ENCODE measurements around the gene NEU4. TPM values are rescaled to one million over a fixed set of nuclear protein-coding genes. Genes with fewer than 3 reads are reported as not detected.
"Not testable (repeated sequence)": the region's sequence is repeated elsewhere in the genome, so short reads cannot be mapped to it uniquely, and the experiment has no call there.

The NEU4 gene
- polyA plus RNA-seq, 2 donors, result 0.04 TPM; not detected in 1

DNA sequence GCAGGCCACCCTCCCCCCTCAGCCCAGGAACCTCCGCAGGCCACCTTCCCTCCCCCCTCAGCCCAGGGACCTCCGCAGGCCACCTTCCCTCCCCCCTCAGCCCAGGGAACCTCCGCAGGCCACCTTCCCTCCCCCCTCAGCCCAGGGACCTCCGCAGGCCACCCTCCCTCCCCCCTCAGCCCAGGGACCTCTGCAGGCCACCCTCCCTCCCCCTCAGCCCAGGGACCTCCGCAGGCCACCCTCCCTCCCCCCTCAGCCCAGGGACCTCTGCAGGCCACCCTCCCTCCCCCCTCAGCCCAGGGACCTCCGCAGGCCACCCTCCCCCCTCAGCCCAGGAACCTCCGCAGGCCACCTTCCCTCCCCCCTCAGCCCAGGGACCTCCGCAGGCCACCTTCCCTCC lies 2.8 kb upstream of the NEU4 start:
- H3K4me3 ChIP-seq (ENCODE audit: low read depth in 1 of 2, low read length in 2 of 2); H3K27ac ChIP-seq (ENCODE audit: low read depth in 2 of 2, low read length in 1 of 2); H3K9me3 ChIP-seq (ENCODE audit: control insufficient read depth in 2 of 2, insufficient read depth in 1 of 2, low read depth in 1 of 2, low read length in 1 of 2); H3K36me3 ChIP-seq (ENCODE audit: control insufficient read depth in 2 of 2, insufficient read depth in 2 of 2, low read length in 1 of 2); H3K27me3 ChIP-seq (ENCODE audit: control insufficient read depth in 1 of 2, insufficient read depth in 2 of 2, low read length in 2 of 2): not testable (repeated sequence)
- H3K4me1 ChIP-seq (ENCODE audit: control insufficient read depth in 2 of 2, insufficient read depth in 2 of 2, low read length in 1 of 2), result peaks cover 10 to 15% of the 10 kb centered on the region in 2 donors
- WGBS, 2 donors, result 40 to 41% methylated on average over 1 to 3 of the region's 8 CpGs

DNA sequence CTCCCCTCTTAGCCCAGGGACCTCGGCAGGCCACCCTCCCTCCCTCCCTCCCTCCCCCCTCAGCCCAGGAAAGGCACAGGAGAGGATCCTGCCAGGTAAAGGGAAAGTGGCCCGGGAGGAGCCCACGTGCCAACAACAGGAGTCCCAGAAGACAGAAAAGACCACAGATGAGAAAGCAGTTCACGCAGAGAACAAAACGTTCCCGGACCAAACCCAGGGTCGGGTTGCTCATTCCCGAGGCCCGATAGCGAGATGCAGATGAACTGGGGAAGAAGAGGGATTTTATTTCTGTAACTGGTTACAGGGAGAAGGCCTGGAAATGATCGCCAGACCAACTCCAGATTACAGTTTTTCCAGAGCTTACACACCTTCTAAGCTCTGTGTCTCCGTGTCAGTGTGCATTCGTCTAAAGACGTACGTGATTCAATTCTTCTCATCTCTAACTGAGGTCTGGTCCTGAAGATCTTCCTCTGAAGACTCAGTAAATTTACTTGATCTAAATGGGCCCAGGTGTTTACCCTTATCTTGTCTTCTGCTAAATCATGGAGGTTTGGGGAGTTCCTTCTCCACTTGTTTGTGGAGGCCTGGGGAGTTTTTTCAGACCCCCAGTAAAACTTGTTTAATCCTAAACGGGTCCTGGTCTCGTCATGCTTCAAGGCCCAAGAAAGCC lies 807 bp upstream of the NEU4 start:
- Histone ChIP-seq H3K4me1 (ENCODE audit: control insufficient read depth in 2 of 2, insufficient read depth in 2 of 2, low read length in 1 of 2) (peaks cover 9 to 13% of the 10 kb centered on the region in 2 donors), H3K9me3 (ENCODE audit: control insufficient read depth in 2 of 2, insufficient read depth in 1 of 2, low read depth in 1 of 2, low read length in 1 of 2) (no peaks in the 10 kb centered on the region), H3K4me3 (ENCODE audit: low read depth in 1 of 2, low read length in 2 of 2) (no peak overlapping the region), H3K27ac (ENCODE audit: low read depth in 2 of 2, low read length in 1 of 2) (no peak overlapping the region), H3K27me3 (ENCODE audit: control insufficient read depth in 1 of 2, insufficient read depth in 2 of 2, low read length in 2 of 2) (no peaks in the 10 kb centered on the region), H3K36me3 (ENCODE audit: control insufficient read depth in 2 of 2, insufficient read depth in 2 of 2, low read length in 1 of 2) (no peaks in the 10 kb centered on the region)
- 71 to 74% methylated on average over 16 to 17 of the region's 17 CpGs for WGBS, 2 donors

DNA sequence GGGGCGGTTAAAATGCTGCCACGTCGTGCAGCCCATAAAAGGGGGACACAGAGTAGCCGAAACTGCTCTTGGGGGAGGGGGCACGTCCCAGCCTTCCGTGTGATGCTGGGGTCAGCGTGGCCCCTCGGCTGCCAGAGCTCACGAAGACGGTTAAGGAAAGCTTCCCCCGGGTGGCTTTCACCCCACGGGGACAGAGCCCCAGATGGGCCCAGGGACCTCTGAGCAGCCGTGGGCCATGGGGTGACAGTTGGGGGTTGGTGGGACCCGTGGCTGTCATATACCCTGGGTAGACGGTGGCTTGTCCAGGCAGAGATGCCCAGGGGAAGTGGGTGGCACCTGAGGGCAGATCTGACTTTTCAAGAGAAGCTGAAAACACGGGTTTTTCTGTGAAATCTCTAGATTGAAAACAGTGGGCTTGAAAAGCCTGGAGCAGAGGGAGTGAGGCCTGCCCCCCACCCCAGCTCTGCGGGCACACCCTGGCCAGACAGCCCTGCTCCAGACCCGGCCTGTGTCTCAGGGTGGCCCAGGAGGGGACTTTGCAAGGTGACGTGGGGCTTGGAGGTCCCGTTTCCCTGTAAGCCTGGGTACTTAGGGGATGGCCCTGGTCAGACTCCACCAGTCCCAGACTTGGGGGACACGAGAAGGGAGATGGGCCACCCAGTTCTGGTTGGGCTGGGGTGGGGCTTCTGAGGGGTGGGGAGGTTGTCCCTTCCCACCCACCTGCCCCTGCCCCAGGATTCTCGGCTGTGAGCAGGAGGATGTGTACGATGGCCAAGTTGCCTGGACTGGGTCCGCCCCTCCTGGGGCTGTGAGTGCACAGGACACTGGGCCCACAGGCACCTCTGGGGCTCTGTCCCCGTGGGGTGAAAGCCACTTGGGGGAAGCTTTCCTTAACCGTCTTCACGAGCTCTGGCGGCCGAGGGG lies 652 bp downstream of the NEU4 start:
- no peak overlapping the region for H3K27ac ChIP-seq (ENCODE audit: low read depth in 2 of 2, low read length in 1 of 2)
- H3K4me3 ChIP-seq (ENCODE audit: low read depth in 1 of 2, low read length in 2 of 2), result no peak overlapping the region
- 79 to 80% methylated on average over 29 of the region's 29 CpGs for WGBS, 2 donors
- no peaks in the 10 kb centered on the region for H3K27me3 ChIP-seq (ENCODE audit: control insufficient read depth in 1 of 2, insufficient read depth in 2 of 2, low read length in 2 of 2)
- H3K36me3 ChIP-seq (ENCODE audit: control insufficient read depth in 2 of 2, insufficient read depth in 2 of 2, low read length in 1 of 2), result no peaks in the 10 kb centered on the region
- peaks cover under 1 to 2% of the 10 kb centered on the region in 2 donors for H3K4me1 ChIP-seq (ENCODE audit: control insufficient read depth in 2 of 2, insufficient read depth in 2 of 2, low read length in 1 of 2)
- H3K9me3 ChIP-seq (ENCODE audit: control insufficient read depth in 2 of 2, insufficient read depth in 1 of 2, low read depth in 1 of 2, low read length in 1 of 2), result no peaks in the 10 kb centered on the region

DNA sequence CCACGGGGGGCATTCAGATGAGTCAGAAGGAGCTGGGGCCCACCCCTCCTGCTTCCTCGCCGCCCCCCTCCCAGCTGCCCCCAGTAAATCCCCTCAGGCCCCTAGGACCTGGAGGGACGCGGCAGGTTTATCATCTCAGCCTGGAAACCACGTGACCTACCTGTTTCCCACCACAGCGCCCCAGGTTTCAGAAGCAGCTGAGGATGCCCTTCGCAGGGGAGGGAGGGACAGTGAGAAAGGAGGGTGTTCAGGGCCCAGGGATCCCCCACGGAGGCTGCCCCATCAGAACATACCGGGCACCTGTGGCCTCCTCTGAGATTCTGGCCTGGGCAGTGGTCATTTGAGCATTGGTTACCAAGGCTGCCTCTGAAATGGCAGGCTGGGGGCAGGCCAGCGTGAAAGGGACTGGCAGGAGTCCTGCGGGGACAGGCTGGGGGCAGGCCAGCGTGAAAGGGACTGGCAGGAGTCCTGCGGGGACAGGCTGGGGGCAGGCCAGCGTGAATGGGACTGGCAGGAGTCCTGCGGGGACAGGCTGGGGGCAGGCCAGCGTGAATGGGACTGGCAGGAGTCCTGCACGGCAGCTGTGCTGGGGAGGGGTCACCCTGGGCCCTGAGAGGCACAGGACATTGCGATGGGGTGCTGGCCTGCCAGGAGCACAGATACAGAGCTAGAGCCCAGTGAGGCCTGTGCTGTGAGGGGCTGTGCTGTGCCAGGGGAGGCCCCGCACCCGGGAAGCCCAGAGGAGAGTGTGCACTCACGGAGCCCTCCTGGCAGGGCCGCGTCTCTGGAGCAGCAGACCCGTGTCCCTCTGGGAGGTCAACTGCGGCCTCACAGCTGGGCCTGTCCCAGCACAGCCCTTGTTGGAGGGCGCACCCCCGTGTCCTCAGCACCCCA lies 1.6 kb downstream of the NEU4 start:
- Histone ChIP-seq H3K27me3 (ENCODE audit: control insufficient read depth in 1 of 2, insufficient read depth in 2 of 2, low read length in 2 of 2) (no peaks in the 10 kb centered on the region), H3K9me3 (ENCODE audit: control insufficient read depth in 2 of 2, insufficient read depth in 1 of 2, low read depth in 1 of 2, low read length in 1 of 2) (no peaks in the 10 kb centered on the region), H3K4me1 (ENCODE audit: control insufficient read depth in 2 of 2, insufficient read depth in 2 of 2, low read length in 1 of 2) (peaks cover 0 to 2% of the 10 kb centered on the region in 2 donors), H3K27ac (ENCODE audit: low read depth in 2 of 2, low read length in 1 of 2) (no peak overlapping the region), H3K36me3 (ENCODE audit: control insufficient read depth in 2 of 2, insufficient read depth in 2 of 2, low read length in 1 of 2) (no peaks in the 10 kb centered on the region), H3K4me3 (ENCODE audit: low read depth in 1 of 2, low read length in 2 of 2) (no peak overlapping the region)
- 70 to 74% methylated on average over 19 to 28 of the region's 28 CpGs for WGBS, 2 donors

DNA sequence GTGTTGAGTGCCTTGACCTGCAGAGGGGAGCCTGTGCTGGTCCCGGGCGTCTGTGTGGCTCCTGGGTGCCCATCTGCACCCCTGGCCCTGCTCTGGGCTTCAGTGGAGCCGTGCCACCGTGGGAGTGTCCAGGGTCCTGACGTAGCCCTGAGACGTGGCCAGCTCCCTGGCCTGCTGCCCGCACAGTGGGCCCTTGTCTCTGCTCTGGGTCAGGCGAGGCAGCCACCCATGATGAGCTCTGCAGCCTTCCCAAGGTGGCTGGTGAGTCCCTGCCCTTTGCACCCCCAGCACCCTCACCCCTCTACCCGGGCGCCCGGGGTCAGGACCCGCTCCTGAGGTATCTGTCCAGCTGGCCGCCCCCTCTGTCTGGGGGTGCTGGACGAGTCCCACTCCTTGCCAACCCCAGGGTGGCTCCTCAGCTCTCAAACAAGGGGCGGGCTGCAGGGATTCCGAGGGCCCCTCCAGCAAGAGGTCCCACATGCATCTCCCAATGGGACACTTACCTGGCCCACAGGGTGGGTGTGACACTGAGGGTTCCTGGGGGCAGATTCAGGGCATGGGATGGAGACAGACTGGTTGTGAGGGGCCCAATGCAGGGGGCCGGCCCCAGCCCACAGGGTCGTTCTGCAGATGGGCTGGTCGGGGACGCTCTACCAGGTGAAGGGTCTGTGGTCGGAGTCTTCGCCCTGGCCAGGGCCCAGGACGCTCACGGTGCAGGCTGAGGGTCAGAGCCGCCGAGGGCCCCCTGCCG lies 2.4 kb downstream of the NEU4 start:
- no peaks in the 10 kb centered on the region for H3K36me3 ChIP-seq (ENCODE audit: control insufficient read depth in 2 of 2, insufficient read depth in 2 of 2, low read length in 1 of 2)
- H3K27me3 ChIP-seq (ENCODE audit: control insufficient read depth in 1 of 2, insufficient read depth in 2 of 2, low read length in 2 of 2), result no peaks in the 10 kb centered on the region
- no peak overlapping the region for H3K27ac ChIP-seq (ENCODE audit: low read depth in 2 of 2, low read length in 1 of 2)
- 83 to 84% methylated on average over 27 of the region's 27 CpGs for WGBS, 2 donors
- H3K9me3 ChIP-seq (ENCODE audit: control insufficient read depth in 2 of 2, insufficient read depth in 1 of 2, low read depth in 1 of 2, low read length in 1 of 2), result no peaks in the 10 kb centered on the region
- no peak overlapping the region for H3K4me3 ChIP-seq (ENCODE audit: low read depth in 1 of 2, low read length in 2 of 2)
- H3K4me1 ChIP-seq (ENCODE audit: control insufficient read depth in 2 of 2, insufficient read depth in 2 of 2, low read length in 1 of 2), result peaks cover 0 to 2% of the 10 kb centered on the region in 2 donors

DNA sequence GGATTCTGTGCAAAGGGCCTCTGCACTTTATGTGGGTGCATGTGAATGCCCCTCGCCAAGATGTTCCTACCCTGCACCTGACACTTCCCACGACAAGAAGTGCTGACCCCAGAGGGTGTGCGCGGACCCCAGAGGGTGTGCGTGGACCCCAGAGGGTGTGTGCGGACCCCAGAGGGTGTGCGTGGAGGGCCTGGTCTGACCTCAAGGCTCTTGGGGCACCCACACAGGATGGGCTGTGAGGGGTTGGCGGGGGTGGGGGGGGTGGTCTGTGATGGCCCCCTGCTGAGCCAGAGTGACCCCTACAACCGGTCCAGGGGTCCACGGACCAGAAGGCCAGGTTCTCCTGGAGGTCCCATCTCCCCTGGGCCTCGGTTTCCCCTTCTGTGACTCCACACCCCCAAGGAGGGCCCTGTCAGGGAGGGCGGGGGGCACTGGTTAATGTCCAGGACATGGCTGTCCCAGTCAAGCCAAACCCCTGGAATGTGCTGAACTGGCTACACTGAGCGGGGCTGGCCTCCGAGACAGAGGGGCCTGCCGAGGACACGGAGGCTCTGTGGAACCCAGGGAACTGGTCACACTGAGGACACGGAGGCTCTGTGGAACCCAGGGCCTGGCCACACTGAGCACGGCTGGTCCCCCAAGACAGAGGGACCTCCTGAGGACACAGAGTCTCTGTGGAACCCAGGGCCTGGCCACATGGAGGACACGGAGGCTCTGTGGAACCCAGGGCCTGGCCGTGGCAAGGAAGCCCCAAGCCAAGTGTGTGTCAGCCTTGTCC lies 3.1 kb downstream of the NEU4 start:
- H3K4me3 ChIP-seq (ENCODE audit: low read depth in 1 of 2, low read length in 2 of 2), result no peak overlapping the region
- H3K27ac ChIP-seq (ENCODE audit: low read depth in 2 of 2, low read length in 1 of 2), result no peak overlapping the region
- no peaks in the 10 kb centered on the region for H3K27me3 ChIP-seq (ENCODE audit: control insufficient read depth in 1 of 2, insufficient read depth in 2 of 2, low read length in 2 of 2)
- peaks cover 0 to 2% of the 10 kb centered on the region in 2 donors for H3K4me1 ChIP-seq (ENCODE audit: control insufficient read depth in 2 of 2, insufficient read depth in 2 of 2, low read length in 1 of 2)
- no peaks in the 10 kb centered on the region for H3K36me3 ChIP-seq (ENCODE audit: control insufficient read depth in 2 of 2, insufficient read depth in 2 of 2, low read length in 1 of 2)
- 80 to 85% methylated on average over 20 of the region's 20 CpGs for WGBS, 2 donors
- no peaks in the 10 kb centered on the region for H3K9me3 ChIP-seq (ENCODE audit: control insufficient read depth in 2 of 2, insufficient read depth in 1 of 2, low read depth in 1 of 2, low read length in 1 of 2)

DNA sequence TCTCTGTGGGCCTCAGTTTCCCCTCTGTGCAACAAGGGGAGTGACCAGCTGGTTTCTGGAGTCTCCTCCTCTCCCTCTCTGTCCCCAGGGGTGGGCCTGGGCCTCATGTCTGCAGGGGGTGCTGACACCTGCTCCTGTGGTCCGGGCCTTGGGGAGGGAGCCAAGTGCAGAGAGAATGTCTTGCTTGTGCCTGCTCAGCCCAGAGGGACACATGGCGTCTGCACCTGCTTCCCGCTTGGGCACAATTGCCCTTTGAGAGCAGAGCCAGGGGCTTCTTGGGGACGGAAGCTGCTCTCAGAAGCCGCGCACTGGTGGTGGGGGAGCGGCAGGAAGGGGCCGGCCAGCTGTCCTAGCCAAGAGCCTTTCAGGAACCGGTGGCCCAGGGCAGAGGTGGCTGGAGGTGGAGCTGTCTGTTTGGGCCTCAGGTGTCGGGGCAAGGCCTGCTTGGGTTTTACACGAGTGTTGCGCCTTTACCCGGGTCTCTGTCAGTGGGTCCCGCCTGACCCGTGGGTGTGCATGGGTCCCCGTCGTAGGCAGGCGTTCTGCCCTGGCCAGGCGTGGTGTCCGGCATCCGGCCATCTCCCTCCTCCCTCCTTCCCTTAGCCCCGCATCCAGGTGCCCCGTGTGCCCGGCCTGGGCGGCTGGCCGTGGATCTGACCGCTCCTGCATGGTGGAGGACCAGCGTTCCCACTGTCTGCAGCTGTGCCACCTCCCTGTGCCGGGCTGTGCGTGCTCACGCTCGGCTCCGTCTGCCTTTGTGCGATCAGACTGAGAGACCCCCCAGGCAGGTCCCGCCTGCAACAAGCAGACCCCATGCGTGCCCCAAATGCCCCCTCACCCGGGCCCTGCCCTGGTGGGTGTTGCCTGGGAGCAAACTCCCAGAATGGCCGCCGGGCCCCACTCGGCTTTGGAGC lies 4.0 kb downstream of the NEU4 start:
- H3K27me3 ChIP-seq (ENCODE audit: control insufficient read depth in 1 of 2, insufficient read depth in 2 of 2, low read length in 2 of 2), result no peaks in the 10 kb centered on the region
- no peaks in the 10 kb centered on the region for H3K36me3 ChIP-seq (ENCODE audit: control insufficient read depth in 2 of 2, insufficient read depth in 2 of 2, low read length in 1 of 2)
- 83 to 88% methylated on average over 38 to 40 of the region's 40 CpGs for WGBS, 2 donors
- H3K4me3 ChIP-seq (ENCODE audit: low read depth in 1 of 2, low read length in 2 of 2), result no peak overlapping the region
- peaks cover 0 to 2% of the 10 kb centered on the region in 2 donors for H3K4me1 ChIP-seq (ENCODE audit: control insufficient read depth in 2 of 2, insufficient read depth in 2 of 2, low read length in 1 of 2)
- no peak overlapping the region for H3K27ac ChIP-seq (ENCODE audit: low read depth in 2 of 2, low read length in 1 of 2)
- H3K9me3 ChIP-seq (ENCODE audit: control insufficient read depth in 2 of 2, insufficient read depth in 1 of 2, low read depth in 1 of 2, low read length in 1 of 2), result no peaks in the 10 kb centered on the region

All from esophagus (tissue), 2 donors.